Measurements from ENCODE around the gene DYNLRB1.

GRCh38 chr20:34536798-34537394, 20.7 kb downstream of the DYNLRB1 start:
- TF ChIP-seq, protein P1, sequence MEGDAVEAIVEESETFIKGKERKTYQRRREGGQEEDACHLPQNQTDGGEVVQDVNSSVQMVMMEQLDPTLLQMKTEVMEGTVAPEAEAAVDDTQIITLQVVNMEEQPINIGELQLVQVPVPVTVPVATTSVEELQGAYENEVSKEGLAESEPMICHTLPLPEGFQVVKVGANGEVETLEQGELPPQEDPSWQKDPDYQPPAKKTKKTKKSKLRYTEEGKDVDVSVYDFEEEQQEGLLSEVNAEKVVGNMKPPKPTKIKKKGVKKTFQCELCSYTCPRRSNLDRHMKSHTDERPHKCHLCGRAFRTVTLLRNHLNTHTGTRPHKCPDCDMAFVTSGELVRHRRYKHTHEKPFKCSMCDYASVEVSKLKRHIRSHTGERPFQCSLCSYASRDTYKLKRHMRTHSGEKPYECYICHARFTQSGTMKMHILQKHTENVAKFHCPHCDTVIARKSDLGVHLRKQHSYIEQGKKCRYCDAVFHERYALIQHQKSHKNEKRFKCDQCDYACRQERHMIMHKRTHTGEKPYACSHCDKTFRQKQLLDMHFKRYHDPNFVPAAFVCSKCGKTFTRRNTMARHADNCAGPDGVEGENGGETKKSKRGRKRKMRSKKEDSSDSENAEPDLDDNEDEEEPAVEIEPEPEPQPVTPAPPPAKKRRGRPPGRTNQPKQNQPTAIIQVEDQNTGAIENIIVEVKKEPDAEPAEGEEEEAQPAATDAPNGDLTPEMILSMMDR (IDR thresholded peaks at IDR 0.05; ENCODE audit: poor library complexity): no peak
- TF ChIP-seq EZH2 (IDR thresholded peaks at IDR 0.05; ENCODE audit: borderline replicate concordance) (no peak), EZH2phosphoT487 (IDR thresholded peaks at IDR 0.05; ENCODE audit: low read depth, severe bottlenecking, unreplicated experiment) (no peak)

Measured in hepatocyte (in vitro differentiated cells).